ENCODE measurements around the gene SUMO2. TPM values are rescaled to one million over a fixed set of nuclear protein-coding genes. Genes with fewer than 3 reads are reported as not detected.

The SUMO2 gene
- total RNA-seq, 1 experiment from 2014 or later, result 859 TPM

DNA sequence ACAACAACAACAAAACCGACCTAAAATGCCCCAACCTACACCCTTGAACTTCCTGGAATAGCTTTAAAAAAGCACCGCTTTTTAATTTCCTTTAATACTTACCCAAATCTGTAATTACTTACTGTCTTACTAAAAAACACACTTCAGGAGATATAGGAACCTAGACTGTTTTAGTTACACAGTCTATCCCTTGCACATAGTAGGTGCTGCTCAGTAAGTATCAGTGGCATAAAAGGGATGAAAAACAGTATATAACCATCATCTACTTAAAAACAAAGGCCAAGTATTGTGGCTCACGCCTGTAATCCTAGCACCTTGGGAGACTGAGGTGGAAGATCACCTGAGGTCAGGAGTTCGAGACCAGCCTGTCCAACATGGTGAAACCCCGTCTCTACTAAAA lies 6.1 kb downstream of the SUMO2 start:
- H3K27me3 ChIP-seq (ENCODE audit: insufficient read depth, low read length), result no peaks in the 10 kb centered on the region
- DNase-seq (ENCODE audit: low read depth, low spot score), result no peak
- peaks cover 100% of the 10 kb centered on the region for H3K79me2 ChIP-seq (ENCODE audit: insufficient read depth, low read length)
- H3K9ac ChIP-seq (ENCODE audit: low read length), result no peak overlapping the region
- no peaks in the 10 kb centered on the region for H3K9me2 ChIP-seq (ENCODE audit: insufficient read depth)
- peaks cover 29% of the 10 kb centered on the region; the same call in 1 of the 2 replicates for H4K20me1 ChIP-seq (ENCODE audit: insufficient read depth)
- H3K4me1 ChIP-seq (ENCODE audit: control insufficient read depth in 1 of 2, insufficient read depth in 2 of 2, low read length in 2 of 2), result peaks cover 12 to 25% of the 10 kb centered on the region in 2 experiments; a peak in 3 of 4 replicates
- H3K27ac ChIP-seq (ENCODE audit: low read depth, low read length), result no peak overlapping the region
- ChIA-PET CTCF (interaction anchor here (0.5 to 1.3 kb wide), 2 partner anchors 12 to 63 kb away, joined by 4 to 5 read pairs; no protein-coding TSS in a partner anchor), RAD21 (ENCODE audit: low non-redundant PET in 1 of 2, low total read pairs in 2 of 2, uncharacterized antibody in 2 of 2, unreplicated experiment in 2 of 2) (no interaction called here), POLR2A (interaction anchor here (0.6 kb wide), 1 partner anchor 20 kb away, joined by 3 read pairs; no protein-coding TSS in a partner anchor)
- no peak overlapping the region for H3K4me2 ChIP-seq (ENCODE audit: low read length)
- peaks cover 49 to 72% of the 10 kb centered on the region in 2 experiments for H3K36me3 ChIP-seq (ENCODE audit: control insufficient read depth in 1 of 2, insufficient read depth in 2 of 2, low read length in 2 of 2)
- no TSS peak for BruUV-seq (replicated peaks)
- H2AFZ ChIP-seq (ENCODE audit: low read depth, low read length, poor library complexity, severe bottlenecking), result no peak overlapping the region
- TF ChIP-seq TCF7L2 (IDR thresholded peaks at IDR 0.05; ENCODE audit: borderline replicate concordance, extremely low read depth, insufficient read depth, insufficient read length) (no peak), MAX (IDR thresholded peaks at IDR 0.05) (no peak), EZH2 (IDR thresholded peaks at IDR 0.05) (no peak)
- no peak overlapping the region for H3K4me3 ChIP-seq (replicated peaks in 1 of 2; ENCODE audit: low read depth in 1 of 2, low read length in 2 of 2)
- ATAC-seq, result no peak
- intact Hi-C loops (cut with micrococcal nuclease), result no loop called here
- no peaks in the 10 kb centered on the region for H3K9me3 ChIP-seq (ENCODE audit: control insufficient read depth in 1 of 2, insufficient read depth in 1 of 2, low read depth in 1 of 2, low read length in 2 of 2)

GRCh38 chr17:75174996-75175395 lies 7.8 kb downstream of the SUMO2 start:
- peaks cover 1 to 10% of the 10 kb centered on the region in 2 experiments; a peak in 3 of 4 replicates for H3K4me1 ChIP-seq (ENCODE audit: control insufficient read depth in 1 of 2, insufficient read depth in 2 of 2, low read length in 2 of 2)
- no TSS peak for BruUV-seq (replicated peaks)
- ATAC-seq (no peak), DNase-seq (ENCODE audit: low read depth, low spot score) (no peak)
- H3K36me3 ChIP-seq (ENCODE audit: control insufficient read depth in 1 of 2, insufficient read depth in 2 of 2, low read length in 2 of 2), result peaks cover 51 to 73% of the 10 kb centered on the region in 2 experiments
- no peak overlapping the region for H2AFZ ChIP-seq (ENCODE audit: low read depth, low read length, poor library complexity, severe bottlenecking)
- no peaks in the 10 kb centered on the region for H3K9me2 ChIP-seq (ENCODE audit: insufficient read depth)
- H3K4me3 ChIP-seq (replicated peaks in 1 of 2; ENCODE audit: low read depth in 1 of 2, low read length in 2 of 2), result no peak overlapping the region
- peaks cover 100% of the 10 kb centered on the region for H3K79me2 ChIP-seq (ENCODE audit: insufficient read depth, low read length)
- H3K9me3 ChIP-seq (ENCODE audit: control insufficient read depth in 1 of 2, insufficient read depth in 1 of 2, low read depth in 1 of 2, low read length in 2 of 2), result no peaks in the 10 kb centered on the region
- H4K20me1 ChIP-seq (ENCODE audit: insufficient read depth), result peaks cover 30% of the 10 kb centered on the region; the same call in 1 of the 2 replicates
- ChIA-PET CTCF (interaction anchor here (1.6 kb wide), 1 partner anchor 61 kb away, joined by 5 read pairs; no protein-coding TSS in a partner anchor), POLR2A (no interaction called here), RAD21 (ENCODE audit: low non-redundant PET in 1 of 2, low total read pairs in 2 of 2, uncharacterized antibody in 2 of 2, unreplicated experiment in 2 of 2) (no interaction called here)
- intact Hi-C loops (cut with micrococcal nuclease), result no loop called here
- TF ChIP-seq TCF7L2 (IDR thresholded peaks at IDR 0.05; ENCODE audit: borderline replicate concordance, extremely low read depth, insufficient read depth, insufficient read length), result no peak
- TF ChIP-seq SIN3A (IDR thresholded peaks at IDR 0.05; ENCODE audit: low read depth), result no peak
- TF ChIP-seq, protein P1, sequence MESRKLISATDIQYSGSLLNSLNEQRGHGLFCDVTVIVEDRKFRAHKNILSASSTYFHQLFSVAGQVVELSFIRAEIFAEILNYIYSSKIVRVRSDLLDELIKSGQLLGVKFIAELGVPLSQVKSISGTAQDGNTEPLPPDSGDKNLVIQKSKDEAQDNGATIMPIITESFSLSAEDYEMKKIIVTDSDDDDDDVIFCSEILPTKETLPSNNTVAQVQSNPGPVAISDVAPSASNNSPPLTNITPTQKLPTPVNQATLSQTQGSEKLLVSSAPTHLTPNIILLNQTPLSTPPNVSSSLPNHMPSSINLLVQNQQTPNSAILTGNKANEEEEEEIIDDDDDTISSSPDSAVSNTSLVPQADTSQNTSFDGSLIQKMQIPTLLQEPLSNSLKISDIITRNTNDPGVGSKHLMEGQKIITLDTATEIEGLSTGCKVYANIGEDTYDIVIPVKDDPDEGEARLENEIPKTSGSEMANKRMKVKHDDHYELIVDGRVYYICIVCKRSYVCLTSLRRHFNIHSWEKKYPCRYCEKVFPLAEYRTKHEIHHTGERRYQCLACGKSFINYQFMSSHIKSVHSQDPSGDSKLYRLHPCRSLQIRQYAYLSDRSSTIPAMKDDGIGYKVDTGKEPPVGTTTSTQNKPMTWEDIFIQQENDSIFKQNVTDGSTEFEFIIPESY (IDR thresholded peaks at IDR 0.05; ENCODE audit: extremely low read depth, insufficient replicate concordance, low read length), result no peak
- H3K4me2 ChIP-seq (ENCODE audit: low read length), result no peak overlapping the region
- H3K27me3 ChIP-seq (ENCODE audit: insufficient read depth, low read length), result no peaks in the 10 kb centered on the region
- no peak overlapping the region for H3K9ac ChIP-seq (ENCODE audit: low read length)
- H3K27ac ChIP-seq (ENCODE audit: low read depth, low read length), result no peak overlapping the region

All from HCT116 (cell line).